SU-DHL-6 (cell line): Measurements from ENCODE around the gene ATXN8OS.

ENCODE experiments used
- H2AFZ ChIP-seq: fragments of 200-600 bp; sonication (generic); 2 replicates; pipeline ENCODE4 v1.6.1; 2014; ENCODE audit warnings: low read depth, mild to moderate bottlenecking, moderate library complexity, mixed read lengths, antibody characterized with exemption, low read length; ENCODE audit not compliant: severe bottlenecking
- H3F3A ChIP-seq: fragments of 200-600 bp; shearing (Covaris generic); 2 replicates; pipeline ENCODE4 v1.6.0; 2016; ENCODE audit warnings: antibody characterized with exemption, mild to moderate bottlenecking; ENCODE audit not compliant: insufficient read depth
- H3K27ac ChIP-seq: fragments of 200-600 bp; sonication (generic); 2 replicates; pipeline ENCODE4 v1.5.1; 2016; ENCODE audit warnings: low read depth, mild to moderate bottlenecking, low read length, moderate library complexity, mixed read lengths
- H3K27me3 ChIP-seq: fragments of 200-600 bp; sonication (generic), shearing (Covaris generic); 2 replicates; pipeline ENCODE4 v1.6.0; 2014; ENCODE audit warnings: mild to moderate bottlenecking, low read length
- H3K36me3 ChIP-seq: fragments of 200-600 bp; sonication (generic); 2 replicates; pipeline ENCODE4 v1.6.1; 2014; ENCODE audit warnings: mild to moderate bottlenecking, low read length, mixed read lengths
- H3K4me2 ChIP-seq: fragments of 300-600, 200-600 bp; shearing (Covaris generic), sonication (generic); 2 replicates; pipeline ENCODE4 v1.6.0; 2014; ENCODE audit warnings: low read length, low read depth, mild to moderate bottlenecking; ENCODE audit not compliant: poor library complexity, severe bottlenecking
- H3K4me3 ChIP-seq: fragments of 200-600 bp; sonication (generic); 2 replicates; pipeline ENCODE4 v1.5.1; 2014; ENCODE audit warnings: antibody characterized with exemption, low read length, mild to moderate bottlenecking, mixed read lengths; ENCODE audit not compliant: insufficient read depth, poor library complexity, severe bottlenecking
- H3K79me2 ChIP-seq: fragments of 200-600 bp; sonication (generic); 2 replicates; pipeline ENCODE4 v1.6.1; 2014; ENCODE audit warnings: mild to moderate bottlenecking, low read length, moderate library complexity; ENCODE audit not compliant: insufficient read depth
- H3K9ac ChIP-seq: fragments of 200-600 bp; sonication (generic); 2 replicates; pipeline ENCODE4 v1.7.0; 2014; ENCODE audit warnings: mild to moderate bottlenecking, low read length
- H3K9me2 ChIP-seq: fragments of 200-600 bp; sonication (generic); replicated peaks from 2 replicates; pipeline ENCODE4 v1.6.1; 2014; ENCODE audit warnings: low read length; ENCODE audit not compliant: insufficient read depth
- H3K9me3 ChIP-seq: fragments of 200-600 bp; sonication (generic); 2 replicates; pipeline ENCODE4 v1.6.1; 2014; ENCODE audit warnings: low read length, mixed read lengths; ENCODE audit not compliant: insufficient read depth
- H4K20me1 ChIP-seq: fragments of 200-600 bp; sonication (generic); 2 replicates; pipeline ENCODE4 v1.6.1; 2014; ENCODE audit warnings: low read depth, mild to moderate bottlenecking, antibody characterized with exemption, low read length, moderate library complexity, mixed read lengths
- EZH2phosphoT487 ChIP-seq: fragments of 200-600 bp; sonication (generic), shearing (Covaris generic); conservative IDR thresholded peaks from 2 replicates; pipeline ENCODE4 v1.6.1; 2018; ENCODE audit warnings: mild to moderate bottlenecking, antibody characterized with exemption, low read length, moderate library complexity, mixed read lengths
- TF ChIP-seq, protein P1 (sequence below): fragments of 200-600 bp; sonication (generic); IDR thresholded peaks from one replicate; pipeline ENCODE4 v1.5.1; 2017; ENCODE audit warnings: antibody characterized with exemption, mild to moderate bottlenecking, low read length, moderate library complexity; ENCODE audit not compliant: insufficient read depth, poor library complexity, severe bottlenecking

ATXN8OS gene

GRCh38 chr13:70104481-70104880, 3.1 kb upstream of the ATXN8OS start:
- Histone ChIP-seq H3K27ac (no peak overlapping the region), H2AFZ (no peak overlapping the region), H3K4me2 (no peak overlapping the region), H3K27me3 (no peaks in the 10 kb centered on the region), H3K9ac (no peak overlapping the region), H3K79me2 (no peaks in the 10 kb centered on the region), H4K20me1 (no peaks in the 10 kb centered on the region), H3K4me3 (no peak overlapping the region), H3F3A (no peaks in the 10 kb centered on the region), H3K9me3 (no peaks in the 10 kb centered on the region), H3K36me3 (no peaks in the 10 kb centered on the region), H3K9me2 (no peaks in the 10 kb centered on the region)
- TF ChIP-seq EZH2phosphoT487 = no peak
- TF ChIP-seq, protein P1, sequence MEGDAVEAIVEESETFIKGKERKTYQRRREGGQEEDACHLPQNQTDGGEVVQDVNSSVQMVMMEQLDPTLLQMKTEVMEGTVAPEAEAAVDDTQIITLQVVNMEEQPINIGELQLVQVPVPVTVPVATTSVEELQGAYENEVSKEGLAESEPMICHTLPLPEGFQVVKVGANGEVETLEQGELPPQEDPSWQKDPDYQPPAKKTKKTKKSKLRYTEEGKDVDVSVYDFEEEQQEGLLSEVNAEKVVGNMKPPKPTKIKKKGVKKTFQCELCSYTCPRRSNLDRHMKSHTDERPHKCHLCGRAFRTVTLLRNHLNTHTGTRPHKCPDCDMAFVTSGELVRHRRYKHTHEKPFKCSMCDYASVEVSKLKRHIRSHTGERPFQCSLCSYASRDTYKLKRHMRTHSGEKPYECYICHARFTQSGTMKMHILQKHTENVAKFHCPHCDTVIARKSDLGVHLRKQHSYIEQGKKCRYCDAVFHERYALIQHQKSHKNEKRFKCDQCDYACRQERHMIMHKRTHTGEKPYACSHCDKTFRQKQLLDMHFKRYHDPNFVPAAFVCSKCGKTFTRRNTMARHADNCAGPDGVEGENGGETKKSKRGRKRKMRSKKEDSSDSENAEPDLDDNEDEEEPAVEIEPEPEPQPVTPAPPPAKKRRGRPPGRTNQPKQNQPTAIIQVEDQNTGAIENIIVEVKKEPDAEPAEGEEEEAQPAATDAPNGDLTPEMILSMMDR = no peak

GRCh38 chr13:70107125-70107497, 515 bp upstream of the ATXN8OS start:
- H3K9me2 ChIP-seq = no peaks in the 10 kb centered on the region
- H4K20me1 ChIP-seq = no peaks in the 10 kb centered on the region
- TF ChIP-seq, protein P1 = no peak
- no peak for TF ChIP-seq EZH2phosphoT487
- H3K27me3 ChIP-seq = no peaks in the 10 kb centered on the region
- no peaks in the 10 kb centered on the region for H3K36me3 ChIP-seq
- no peak overlapping the region for H3K9ac ChIP-seq
- H3K27ac ChIP-seq = no peak overlapping the region
- H3K4me2 ChIP-seq = no peak overlapping the region
- H3K79me2 ChIP-seq = no peaks in the 10 kb centered on the region
- no peaks in the 10 kb centered on the region for H3K9me3 ChIP-seq
- no peaks in the 10 kb centered on the region for H3F3A ChIP-seq
- H2AFZ ChIP-seq = no peak overlapping the region
- H3K4me3 ChIP-seq = no peak overlapping the region

DNA sequence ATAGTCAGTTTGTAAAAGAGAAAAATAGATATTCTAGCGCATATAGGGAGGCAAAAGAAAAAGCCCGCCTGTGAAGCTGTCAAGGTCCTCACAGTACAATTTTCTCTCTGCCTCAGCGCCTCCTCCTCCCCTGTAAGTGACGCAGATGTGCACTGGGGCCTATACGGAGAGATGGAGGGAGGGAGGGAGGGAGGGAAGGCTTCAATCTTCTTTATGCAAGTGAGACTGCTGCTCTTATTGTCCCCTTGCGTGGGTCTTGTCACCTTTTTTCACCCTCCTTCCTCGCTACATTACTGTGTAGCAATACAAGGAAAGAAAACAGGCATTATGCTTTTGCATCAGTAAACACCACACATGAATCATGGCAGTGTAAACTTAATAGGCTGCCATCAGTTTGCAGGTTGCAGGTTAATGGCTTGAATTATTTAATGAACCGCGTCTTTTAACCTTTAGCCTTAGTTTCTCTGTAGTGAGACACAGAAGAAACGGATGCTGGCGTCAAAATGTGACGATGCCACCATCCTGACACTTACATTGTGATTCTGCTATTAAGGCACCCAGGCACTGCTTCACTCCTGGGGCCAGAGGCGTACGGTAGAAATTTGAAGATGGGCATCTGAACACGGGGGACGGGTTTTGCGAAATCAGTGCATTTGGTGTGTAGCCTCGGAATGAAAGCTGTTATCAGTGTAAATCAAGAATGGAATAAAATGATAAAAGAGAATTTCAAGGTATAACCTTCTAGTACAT, 905 bp downstream of the ATXN8OS start, which contains the start of gene KLHL1:
TSS of gene KLHL1 (minus strand) at position 97 of the 750 bp plus-strand sequence. CDS start 753 bp downstream, outside the sequence.
- no peak within 1 kb of the TSS for H2AFZ ChIP-seq
- TF ChIP-seq EZH2phosphoT487 = no peak
- TF ChIP-seq, protein P1 = no peak
- H3K9ac ChIP-seq = no peak within 1 kb of the TSS
- H3K79me2 ChIP-seq = no peaks in the 10 kb centered on the region
- no peaks in the 10 kb centered on the region for H3F3A ChIP-seq
- no peaks in the 10 kb centered on the region for H3K9me2 ChIP-seq
- H3K36me3 ChIP-seq = no peaks in the 10 kb centered on the region
- H4K20me1 ChIP-seq = no peaks in the 10 kb centered on the region
- H3K27me3 ChIP-seq = no peaks in the 10 kb centered on the region
- no peaks in the 10 kb centered on the region for H3K9me3 ChIP-seq
- H3K4me3 ChIP-seq = no peak within 1 kb of the TSS
- H3K27ac ChIP-seq = no peak within 1 kb of the TSS
- H3K4me2 ChIP-seq = no peak within 1 kb of the TSS
